Measurements from ENCODE around the gene SLIT3. TPM values are rescaled to one million over a fixed set of nuclear protein-coding genes. Genes with fewer than 3 reads are reported as not detected.
A peak's percentile ranks its signal among the peaks of the same experiment; 100 is the strongest.
"Not testable (repeated sequence)": the region's sequence is repeated elsewhere in the genome, so short reads cannot be mapped to it uniquely, and the experiment has no call there.

The SLIT3 gene
- total and polyA plus RNA-seq, 2 donors, result 8.4 to 9.2 TPM

- Histone ChIP-seq H3K27ac (ENCODE audit: low read depth in 1 of 2, low read length in 1 of 2) (no peak overlapping the region), H3K4me3 (ENCODE audit: low read length in 2 of 2) (no peak overlapping the region), H3K36me3 (ENCODE audit: control insufficient read depth in 2 of 2, insufficient read depth in 2 of 2, low read length in 1 of 2) (no peaks in the 10 kb centered on the region), H3K4me1 (ENCODE audit: control insufficient read depth in 2 of 2, insufficient read depth in 2 of 2, low read length in 2 of 2) (no peaks in the 10 kb centered on the region), H3K9me3 (ENCODE audit: control insufficient read depth in 2 of 2, insufficient read depth in 1 of 2, low read length in 1 of 2) (no peaks in the 10 kb centered on the region), H3K27me3 (ENCODE audit: control insufficient read depth in 2 of 2, insufficient read depth in 1 of 2, low read length in 1 of 2) (no peaks in the 10 kb centered on the region)
- WGBS, result 90% methylated on average over 6 of the region's 6 CpGs
- DNase-seq (ENCODE audit: low read depth in 6 of 9, low spot score in 9 of 9), result no peak
Measured at GRCh38 chr5:169116961-169117461, 183.9 kb downstream of the SLIT3 start.

DNA sequence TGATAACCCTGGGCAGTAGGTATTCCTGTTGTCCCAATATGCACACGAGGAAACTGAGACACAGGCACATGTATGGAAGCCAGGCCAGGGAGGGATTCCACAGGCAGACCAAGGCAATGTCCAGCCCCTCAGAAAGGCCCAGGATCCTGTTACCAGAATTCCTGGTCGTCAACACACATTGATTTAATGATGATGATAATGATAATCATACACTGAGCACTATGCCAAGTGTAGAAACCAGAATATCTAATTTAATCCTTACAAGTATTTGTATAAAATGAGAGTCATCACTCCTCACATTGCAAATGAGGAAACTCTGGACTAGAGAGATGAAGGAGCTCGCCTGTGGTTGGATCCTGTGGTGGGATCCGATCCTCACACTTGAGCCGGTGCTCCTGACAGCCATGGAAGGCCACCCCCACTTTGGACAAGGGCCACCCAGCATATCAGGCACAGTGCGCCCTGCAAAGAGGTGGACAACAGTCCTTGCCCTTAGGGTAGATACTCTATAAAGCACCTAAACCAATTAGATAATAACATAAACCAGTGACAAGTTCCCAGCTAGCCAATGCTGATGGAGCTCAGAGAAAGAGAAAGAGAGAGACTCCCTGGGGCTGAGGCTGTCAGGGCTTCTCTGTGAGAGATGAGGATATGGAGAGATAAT, 185.3 kb downstream of the SLIT3 start:
- Histone ChIP-seq H3K36me3 (ENCODE audit: control insufficient read depth in 2 of 2, insufficient read depth in 2 of 2, low read length in 1 of 2) (no peaks in the 10 kb centered on the region), H3K9me3 (ENCODE audit: control insufficient read depth in 2 of 2, insufficient read depth in 1 of 2, low read length in 1 of 2) (no peaks in the 10 kb centered on the region), H3K4me1 (ENCODE audit: control insufficient read depth in 2 of 2, insufficient read depth in 2 of 2, low read length in 2 of 2) (no peaks in the 10 kb centered on the region), H3K27me3 (ENCODE audit: control insufficient read depth in 2 of 2, insufficient read depth in 1 of 2, low read length in 1 of 2) (no peaks in the 10 kb centered on the region), H3K27ac (ENCODE audit: low read depth in 1 of 2, low read length in 1 of 2) (no peak overlapping the region), H3K4me3 (ENCODE audit: low read length in 2 of 2) (no peak overlapping the region)
- no peak for DNase-seq (ENCODE audit: low read depth in 6 of 9, low spot score in 9 of 9)
- WGBS, result 90% methylated on average over 6 of the region's 6 CpGs

- WGBS, result 96% methylated on average over 7 of the region's 7 CpGs
Measured at GRCh38 chr5:169114466-169115065, 186.4 kb downstream of the SLIT3 start.

DNA sequence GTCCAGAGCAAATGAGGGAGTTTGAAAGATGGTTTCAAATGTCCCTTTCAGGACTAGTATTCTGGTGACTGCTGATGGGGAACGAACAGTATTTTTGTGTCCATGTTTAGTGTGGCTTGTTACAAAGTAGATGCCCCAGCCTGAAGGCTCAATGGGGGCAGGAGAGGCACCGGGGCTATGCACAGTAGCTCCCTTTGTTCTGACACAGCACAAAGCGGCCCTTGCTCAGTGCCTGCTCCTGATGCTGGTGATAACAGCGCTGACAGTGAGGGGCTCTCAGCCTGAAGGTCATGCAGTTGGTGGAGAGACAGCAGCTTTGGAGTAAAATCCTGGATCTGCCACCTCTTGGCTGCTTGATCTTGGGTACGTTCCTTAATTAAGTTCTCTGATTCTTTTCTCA, 188.9 kb downstream of the SLIT3 start:
- no peaks in the 10 kb centered on the region for H3K36me3 ChIP-seq (ENCODE audit: control insufficient read depth in 2 of 2, insufficient read depth in 2 of 2, low read length in 1 of 2)
- DNase-seq (ENCODE audit: low read depth in 6 of 9, low spot score in 9 of 9), result no peak
- no peaks in the 10 kb centered on the region for H3K27me3 ChIP-seq (ENCODE audit: control insufficient read depth in 2 of 2, insufficient read depth in 1 of 2, low read length in 1 of 2)
- H3K4me3 ChIP-seq (ENCODE audit: low read length in 2 of 2), result no peak overlapping the region
- no peaks in the 10 kb centered on the region for H3K9me3 ChIP-seq (ENCODE audit: control insufficient read depth in 2 of 2, insufficient read depth in 1 of 2, low read length in 1 of 2)
- H3K4me1 ChIP-seq (ENCODE audit: control insufficient read depth in 2 of 2, insufficient read depth in 2 of 2, low read length in 2 of 2), result no peaks in the 10 kb centered on the region
- H3K27ac ChIP-seq (ENCODE audit: low read depth in 1 of 2, low read length in 1 of 2), result no peak overlapping the region
- 93% methylated on average over 5 of the region's 5 CpGs for WGBS

More at GRCh38 chr5:169114466-169115065, 186.4 kb downstream of the SLIT3 start:
- no peak for DNase-seq (ENCODE audit: low read depth in 6 of 9, low spot score in 9 of 9)
- no peak overlapping the region for H3K27ac ChIP-seq (ENCODE audit: low read depth in 1 of 2, low read length in 1 of 2)
- H3K36me3 ChIP-seq (ENCODE audit: control insufficient read depth in 2 of 2, insufficient read depth in 2 of 2, low read length in 1 of 2), result no peaks in the 10 kb centered on the region
- H3K9me3 ChIP-seq (ENCODE audit: control insufficient read depth in 2 of 2, insufficient read depth in 1 of 2, low read length in 1 of 2), result no peaks in the 10 kb centered on the region
- H3K27me3 ChIP-seq (ENCODE audit: control insufficient read depth in 2 of 2, insufficient read depth in 1 of 2, low read length in 1 of 2), result no peaks in the 10 kb centered on the region
- no peaks in the 10 kb centered on the region for H3K4me1 ChIP-seq (ENCODE audit: control insufficient read depth in 2 of 2, insufficient read depth in 2 of 2, low read length in 2 of 2)
- no peak overlapping the region for H3K4me3 ChIP-seq (ENCODE audit: low read length in 2 of 2)

GRCh38 chr5:169106911-169107706, 193.8 kb downstream of the SLIT3 start:
- H3K27me3 ChIP-seq (ENCODE audit: control insufficient read depth in 2 of 2, insufficient read depth in 1 of 2, low read length in 1 of 2), result no peaks in the 10 kb centered on the region
- H3K4me3 ChIP-seq (ENCODE audit: low read length in 2 of 2), result no peak overlapping the region
- H3K27ac ChIP-seq (ENCODE audit: low read depth in 1 of 2, low read length in 1 of 2), result no peak overlapping the region
- H3K9me3 ChIP-seq (ENCODE audit: control insufficient read depth in 2 of 2, insufficient read depth in 1 of 2, low read length in 1 of 2), result no peaks in the 10 kb centered on the region
- no peaks in the 10 kb centered on the region for H3K36me3 ChIP-seq (ENCODE audit: control insufficient read depth in 2 of 2, insufficient read depth in 2 of 2, low read length in 1 of 2)
- DNase-seq (ENCODE audit: low read depth in 6 of 9, low spot score in 9 of 9), result no peak
- H3K4me1 ChIP-seq (ENCODE audit: control insufficient read depth in 2 of 2, insufficient read depth in 2 of 2, low read length in 2 of 2), result peaks cover 0 to 6% of the 10 kb centered on the region in 2 donors
- 81% methylated on average over 10 of the region's 10 CpGs for WGBS

DNA sequence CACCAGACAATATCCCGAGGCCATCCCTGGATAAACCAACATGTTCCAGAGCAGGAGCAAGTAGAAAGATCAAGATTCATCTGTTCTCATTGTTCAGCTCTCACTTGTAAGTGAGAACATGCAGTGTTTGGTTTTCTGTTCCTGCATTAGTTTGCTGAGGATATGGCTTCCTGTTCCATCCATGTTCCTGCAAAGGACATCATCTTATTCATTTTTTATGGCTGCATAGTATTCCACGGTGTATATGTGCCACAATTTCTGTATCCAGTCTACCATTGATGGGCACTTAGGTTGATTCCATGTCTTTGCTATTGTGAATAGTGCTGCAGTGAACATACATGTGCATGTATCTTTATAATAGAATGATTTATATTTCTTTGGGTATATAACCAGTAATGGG, 195.4 kb downstream of the SLIT3 start:
- not testable (repeated sequence) for H3K27me3 ChIP-seq (ENCODE audit: control insufficient read depth in 2 of 2, insufficient read depth in 1 of 2, low read length in 1 of 2); H3K4me1 ChIP-seq (ENCODE audit: control insufficient read depth in 2 of 2, insufficient read depth in 2 of 2, low read length in 2 of 2); H3K4me3 ChIP-seq (ENCODE audit: low read length in 2 of 2); DNase-seq (ENCODE audit: low read depth in 6 of 9, low spot score in 9 of 9); H3K9me3 ChIP-seq (ENCODE audit: control insufficient read depth in 2 of 2, insufficient read depth in 1 of 2, low read length in 1 of 2); H3K36me3 ChIP-seq (ENCODE audit: control insufficient read depth in 2 of 2, insufficient read depth in 2 of 2, low read length in 1 of 2)
- 96% methylated on average over 2 of the region's 2 CpGs for WGBS
- peak overlapping the region in 1 of 2 donors; percentile 81 for H3K27ac ChIP-seq (ENCODE audit: low read depth in 1 of 2, low read length in 1 of 2)

DNA sequence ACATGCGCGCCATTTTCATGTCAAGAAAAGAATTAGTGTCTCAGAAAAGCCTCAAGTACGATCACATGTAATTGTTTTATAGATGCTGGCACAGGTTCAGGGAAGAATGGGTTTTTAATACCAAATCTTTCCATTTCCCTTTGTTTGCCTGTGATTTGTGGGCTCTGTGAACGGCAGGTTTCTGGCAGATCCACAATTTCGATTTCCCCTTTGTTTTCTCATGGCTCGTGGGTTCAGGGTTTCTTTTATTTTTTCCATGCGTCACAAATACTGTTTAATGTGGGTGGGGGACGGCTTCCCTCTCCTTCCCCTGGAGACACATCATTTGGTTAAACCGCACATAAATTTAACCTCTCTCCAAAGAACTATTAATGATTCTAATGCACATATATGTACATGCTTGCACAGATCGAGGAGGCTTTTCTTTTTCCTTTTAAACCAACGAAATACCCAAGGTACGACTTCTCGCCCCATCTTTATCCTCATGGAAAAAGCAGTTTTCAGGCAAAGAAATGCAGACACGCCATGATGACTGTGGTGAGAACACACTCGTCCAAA, 195.9 kb downstream of the SLIT3 start:
- Histone ChIP-seq H3K27me3 (ENCODE audit: control insufficient read depth in 2 of 2, insufficient read depth in 1 of 2, low read length in 1 of 2) (no peaks in the 10 kb centered on the region), H3K9me3 (ENCODE audit: control insufficient read depth in 2 of 2, insufficient read depth in 1 of 2, low read length in 1 of 2) (no peaks in the 10 kb centered on the region), H3K27ac (ENCODE audit: low read depth in 1 of 2, low read length in 1 of 2) (peak overlapping the region in 1 of 2 donors; percentile 81), H3K36me3 (ENCODE audit: control insufficient read depth in 2 of 2, insufficient read depth in 2 of 2, low read length in 1 of 2) (no peaks in the 10 kb centered on the region), H3K4me3 (ENCODE audit: low read length in 2 of 2) (no peak overlapping the region), H3K4me1 (ENCODE audit: control insufficient read depth in 2 of 2, insufficient read depth in 2 of 2, low read length in 2 of 2) (peaks cover 0 to 9% of the 10 kb centered on the region in 2 donors)
- DNase-seq (ENCODE audit: low read depth in 6 of 9, low spot score in 9 of 9), result no peak
- WGBS, result 88% methylated on average over 15 of the region's 15 CpGs

- Histone ChIP-seq H3K4me1 (ENCODE audit: control insufficient read depth in 2 of 2, insufficient read depth in 2 of 2, low read length in 2 of 2) (peaks cover 0 to 18% of the 10 kb centered on the region in 2 donors), H3K27ac (ENCODE audit: low read depth in 1 of 2, low read length in 1 of 2) (peak overlapping the region; percentile 8 to 60), H3K27me3 (ENCODE audit: control insufficient read depth in 2 of 2, insufficient read depth in 1 of 2, low read length in 1 of 2) (no peaks in the 10 kb centered on the region), H3K36me3 (ENCODE audit: control insufficient read depth in 2 of 2, insufficient read depth in 2 of 2, low read length in 1 of 2) (no peaks in the 10 kb centered on the region), H3K4me3 (ENCODE audit: low read length in 2 of 2) (no peak overlapping the region), H3K9me3 (ENCODE audit: control insufficient read depth in 2 of 2, insufficient read depth in 1 of 2, low read length in 1 of 2) (no peaks in the 10 kb centered on the region)
- DNase-seq (ENCODE audit: low read depth in 6 of 9, low spot score in 9 of 9), result peak in 2 of 9 donors; percentile 9 to 27
- 85% methylated on average over 11 of the region's 11 CpGs for WGBS
Measured at GRCh38 chr5:169103586-169104181, 197.3 kb downstream of the SLIT3 start.

All from thymus (tissue), 11 donors.